Measurements from ENCODE around the gene SPTBN4. TPM values are rescaled to one million over a fixed set of nuclear protein-coding genes. Genes with fewer than 3 reads are reported as not detected.

Gene SPTBN4
- total RNA-seq, 1 donor, result 0.72 TPM

DNA sequence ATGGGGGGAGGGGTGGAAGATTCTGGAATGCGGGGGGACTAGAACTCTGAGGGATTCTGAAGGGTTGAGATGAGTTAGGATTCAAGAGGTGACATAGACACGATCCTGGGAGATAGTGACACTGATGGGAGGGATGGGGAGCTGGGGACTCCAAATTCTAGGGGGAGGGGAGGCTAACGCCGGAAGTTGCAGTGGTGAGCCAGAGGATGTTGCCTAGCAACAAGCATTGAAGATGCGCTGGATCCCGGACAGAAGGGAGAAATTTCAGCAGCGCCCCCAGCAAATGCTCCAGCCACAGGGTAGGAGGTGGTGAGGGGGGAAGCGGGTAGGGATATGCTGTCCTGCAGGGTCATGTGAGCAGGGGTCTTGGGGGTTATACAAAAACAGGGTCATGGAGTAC, 127.5 kb downstream of the SPTBN4 start:
- Histone ChIP-seq H3K9me3 (ENCODE audit: low read depth, low read length) (no peaks in the 10 kb centered on the region), H3K27me3 (ENCODE audit: insufficient read depth, low read length) (peaks cover 10% of the 10 kb centered on the region), H3K27ac (ENCODE audit: low read depth, low read length) (no peak overlapping the region), H3K4me2 (ENCODE audit: insufficient read depth, low read length) (peak overlapping the region; percentile 74), H3K4me3 (ENCODE audit: insufficient read depth, low read length) (peak overlapping the region; percentile 61), H3K79me2 (ENCODE audit: insufficient read depth, low read length) (no peaks in the 10 kb centered on the region), H3K4me1 (ENCODE audit: insufficient read depth, low read length) (peaks cover 26% of the 10 kb centered on the region), H4K20me1 (ENCODE audit: insufficient read depth, low read length) (peaks cover 5% of the 10 kb centered on the region), H2AFZ (ENCODE audit: low read length) (peak overlapping the region; percentile 7), H3K36me3 (ENCODE audit: insufficient read depth, low read length) (peaks cover 4% of the 10 kb centered on the region)
- TF ChIP-seq CTCF (IDR thresholded peaks at IDR 0.05; ENCODE audit: extremely low read depth, low read depth, low read length), result no peak
- peak; percentile 78 for DNase-seq (ENCODE audit: insufficient read length, low spot score, missing footprints)

GRCh38 chr19:40594657-40595091, 127.9 kb downstream of the SPTBN4 start:
- peaks cover 6% of the 10 kb centered on the region for H4K20me1 ChIP-seq (ENCODE audit: insufficient read depth, low read length)
- peaks cover 26% of the 10 kb centered on the region for H3K4me1 ChIP-seq (ENCODE audit: insufficient read depth, low read length)
- H3K9me3 ChIP-seq (ENCODE audit: low read depth, low read length), result no peaks in the 10 kb centered on the region
- H3K27me3 ChIP-seq (ENCODE audit: insufficient read depth, low read length), result peaks cover 14% of the 10 kb centered on the region
- peak overlapping the region; percentile 15 for H2AFZ ChIP-seq (ENCODE audit: low read length)
- no peaks in the 10 kb centered on the region for H3K79me2 ChIP-seq (ENCODE audit: insufficient read depth, low read length)
- no peak overlapping the region for H3K27ac ChIP-seq (ENCODE audit: low read depth, low read length)
- H3K4me2 ChIP-seq (ENCODE audit: insufficient read depth, low read length), result peak overlapping the region; percentile 74
- peak overlapping the region; percentile 61 for H3K4me3 ChIP-seq (ENCODE audit: insufficient read depth, low read length)
- TF ChIP-seq CTCF (IDR thresholded peaks at IDR 0.05; ENCODE audit: extremely low read depth, low read depth, low read length), result peak; percentile 28
- peak; percentile 97 for DNase-seq (ENCODE audit: insufficient read length, low spot score, missing footprints)
- H3K36me3 ChIP-seq (ENCODE audit: insufficient read depth, low read length), result peaks cover 4% of the 10 kb centered on the region

DNA sequence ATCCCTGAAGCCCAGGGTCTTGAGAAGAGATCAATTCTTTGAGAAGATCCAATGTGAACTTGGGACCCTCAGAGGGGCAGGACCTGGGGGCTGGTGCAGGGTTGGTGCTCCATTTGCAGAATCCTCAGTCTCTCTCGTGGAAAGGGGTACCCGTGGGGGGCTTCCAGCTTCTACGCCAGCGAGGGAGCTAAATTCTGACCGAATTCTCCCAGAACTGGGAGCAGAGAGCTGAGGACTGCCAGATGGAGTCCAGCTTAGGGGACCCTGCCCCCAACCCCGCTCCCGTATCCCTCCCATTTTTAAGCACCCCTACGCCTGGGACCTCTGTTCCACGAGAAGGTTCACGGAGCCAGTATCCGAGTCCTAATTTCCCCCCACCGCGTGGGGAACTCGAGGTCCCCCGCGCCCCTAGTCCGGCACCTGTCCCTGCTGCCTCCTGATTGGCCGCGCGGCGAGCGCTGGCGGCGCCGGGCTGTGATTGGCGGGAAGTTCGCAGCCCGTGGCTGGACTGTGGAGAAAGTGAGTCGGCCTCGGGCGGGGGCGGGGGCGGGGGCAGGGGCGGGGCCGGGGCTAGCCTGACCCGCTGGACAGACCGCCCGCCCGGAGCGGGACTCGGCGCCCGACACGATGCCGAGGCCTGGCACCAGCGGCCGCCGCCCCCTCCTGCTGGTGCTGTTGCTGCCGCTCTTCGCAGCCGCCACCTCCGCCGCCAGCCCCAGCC, 130.0 kb downstream of the SPTBN4 start:
- Histone ChIP-seq H3K27ac (ENCODE audit: low read depth, low read length) (no peak overlapping the region), H2AFZ (ENCODE audit: low read length) (no peak overlapping the region), H4K20me1 (ENCODE audit: insufficient read depth, low read length) (peaks cover 6% of the 10 kb centered on the region)

More for the DNA sequence above, 130.0 kb downstream of the SPTBN4 start:
- Histone ChIP-seq H3K4me2 (ENCODE audit: insufficient read depth, low read length) (peak overlapping the region; percentile 82), H3K27me3 (ENCODE audit: insufficient read depth, low read length) (peaks cover 25% of the 10 kb centered on the region), H3K4me1 (ENCODE audit: insufficient read depth, low read length) (peaks cover 31% of the 10 kb centered on the region), H3K4me3 (ENCODE audit: insufficient read depth, low read length) (peak overlapping the region; percentile 61), H3K79me2 (ENCODE audit: insufficient read depth, low read length) (no peaks in the 10 kb centered on the region), H3K36me3 (ENCODE audit: insufficient read depth, low read length) (no peaks in the 10 kb centered on the region), H3K9me3 (ENCODE audit: low read depth, low read length) (no peaks in the 10 kb centered on the region)
- TF ChIP-seq CTCF (IDR thresholded peaks at IDR 0.05; ENCODE audit: extremely low read depth, low read depth, low read length), result no peak
- DNase-seq (ENCODE audit: insufficient read length, low spot score, missing footprints), result peak; percentile 98

Data from osteoblast (primary cell).